ENCODE results near the gene VSIR. TPM values are rescaled to one million over a fixed set of nuclear protein-coding genes. Genes with fewer than 3 reads are reported as not detected.

The VSIR gene
- total RNA-seq, 2 donors from 2014 or later = 0.07 to 0.68 TPM

GRCh38 chr10:71712170-71712569 lies 61.1 kb downstream of the VSIR start:
- Mint-ChIP-seq H3K36me3 (ENCODE audit: low read depth) (no peaks in the 10 kb centered on the region), H3K9me3 (no peaks in the 10 kb centered on the region), H3K27ac (no peak overlapping the region), H3K4me1 (peaks cover 3% of the 10 kb centered on the region), H3K27me3 (ENCODE audit: insufficient read depth) (no peaks in the 10 kb centered on the region), H3K4me3 (no peak overlapping the region)
- no peak overlapping the region for H3K4me3 ChIP-seq (ENCODE audit: low read length)
- no peaks in the 10 kb centered on the region for H3K4me1 ChIP-seq (ENCODE audit: control insufficient read depth, insufficient read depth, low read length)
- no peaks in the 10 kb centered on the region for H3K27me3 ChIP-seq (ENCODE audit: control insufficient read depth, insufficient read depth, low read length, poor library complexity, severe bottlenecking)
- H3K9me3 ChIP-seq (ENCODE audit: control insufficient read depth, low read length) = no peaks in the 10 kb centered on the region
- DNase-seq = no peak
- no peak for TF ChIP-seq CTCF (conservative IDR thresholded peaks at IDR 0.05)
- no peaks in the 10 kb centered on the region for H3K36me3 ChIP-seq (ENCODE audit: control insufficient read depth, insufficient read depth, low read length)
- no peak overlapping the region for H3K27ac ChIP-seq (ENCODE audit: low read depth, low read length)
- 89 to 100% methylated on average over 2 of the region's 2 CpGs for WGBS, 2 experiments (ENCODE audit: insufficient coverage in 1 of 2, insufficient read length in 1 of 2)
- no peak overlapping the region for H3K9ac ChIP-seq (ENCODE audit: extremely low read depth, low read length, poor library complexity, severe bottlenecking)

GRCh38 chr10:71711052-71711623 lies 62.2 kb downstream of the VSIR start:
- WGBS, 2 experiments (ENCODE audit: insufficient coverage in 1 of 2, insufficient read length in 1 of 2) = 84 to 93% methylated on average over 5 to 6 of the region's 6 CpGs
- TF ChIP-seq CTCF (conservative IDR thresholded peaks at IDR 0.05) = no peak
- H3K4me3 ChIP-seq (ENCODE audit: low read length) = no peak overlapping the region
- H3K9ac ChIP-seq (ENCODE audit: extremely low read depth, low read length, poor library complexity, severe bottlenecking) = no peak overlapping the region
- no peak overlapping the region for H3K27ac Mint-ChIP-seq
- DNase-seq = no peak
- H3K4me1 Mint-ChIP-seq = peaks cover 3% of the 10 kb centered on the region
- H3K27me3 Mint-ChIP-seq (ENCODE audit: insufficient read depth) = no peaks in the 10 kb centered on the region
- no peaks in the 10 kb centered on the region for H3K36me3 Mint-ChIP-seq (ENCODE audit: low read depth)
- no peak overlapping the region for H3K4me3 Mint-ChIP-seq
- H3K27ac ChIP-seq (ENCODE audit: low read depth, low read length) = no peak overlapping the region
- H3K27me3 ChIP-seq (ENCODE audit: control insufficient read depth, insufficient read depth, low read length, poor library complexity, severe bottlenecking) = no peaks in the 10 kb centered on the region
- no peaks in the 10 kb centered on the region for H3K9me3 ChIP-seq (ENCODE audit: control insufficient read depth, low read length)
- no peaks in the 10 kb centered on the region for H3K9me3 Mint-ChIP-seq
- H3K36me3 ChIP-seq (ENCODE audit: control insufficient read depth, insufficient read depth, low read length) = no peaks in the 10 kb centered on the region
- H3K4me1 ChIP-seq (ENCODE audit: control insufficient read depth, insufficient read depth, low read length) = no peaks in the 10 kb centered on the region

- no peak overlapping the region for H3K4me3 ChIP-seq (ENCODE audit: low read length)
- H3K36me3 Mint-ChIP-seq (ENCODE audit: low read depth) = no peaks in the 10 kb centered on the region
- no peaks in the 10 kb centered on the region for H3K9me3 Mint-ChIP-seq
- no peaks in the 10 kb centered on the region for H3K27me3 Mint-ChIP-seq (ENCODE audit: insufficient read depth)
- H3K27me3 ChIP-seq (ENCODE audit: control insufficient read depth, insufficient read depth, low read length, poor library complexity, severe bottlenecking) = no peaks in the 10 kb centered on the region
- no peaks in the 10 kb centered on the region for H3K4me1 ChIP-seq (ENCODE audit: control insufficient read depth, insufficient read depth, low read length)
- no peak overlapping the region for H3K9ac ChIP-seq (ENCODE audit: extremely low read depth, low read length, poor library complexity, severe bottlenecking)
- H3K36me3 ChIP-seq (ENCODE audit: control insufficient read depth, insufficient read depth, low read length) = no peaks in the 10 kb centered on the region
- DNase-seq = no peak
- 96 to 100% methylated on average over 2 of the region's 2 CpGs for WGBS, 2 experiments (ENCODE audit: insufficient coverage in 1 of 2, insufficient read length in 1 of 2)
- H3K4me3 Mint-ChIP-seq = no peak overlapping the region
- TF ChIP-seq CTCF (conservative IDR thresholded peaks at IDR 0.05) = no peak
- H3K9me3 ChIP-seq (ENCODE audit: control insufficient read depth, low read length) = no peaks in the 10 kb centered on the region
- H3K27ac ChIP-seq (ENCODE audit: low read depth, low read length) = no peak overlapping the region
- H3K27ac Mint-ChIP-seq = no peak overlapping the region
- H3K4me1 Mint-ChIP-seq = peaks cover 3% of the 10 kb centered on the region
Measured at GRCh38 chr10:71710519-71710918, 62.8 kb downstream of the VSIR start.
